H1 (cell line): ENCODE measurements around the gene CEACAM6. TPM values are rescaled to one million over a fixed set of nuclear protein-coding genes. Genes with fewer than 3 reads are reported as not detected.

Experiments used
- CTCF ChIA-PET: fragments of 300-600 bp; sonication (Branson Sonifier 250); formaldehyde crosslinking; loops from one replicate; lab custom pipeline; 2021; ENCODE audit not compliant: partially characterized antibody; lab: Charles Lee
- POLR2A ChIA-PET: fragments of 300-600 bp; sonication (Branson Sonifier 250); formaldehyde crosslinking; loops from one replicate; lab custom pipeline; 2021; ENCODE audit warnings: inconsistent platforms; ENCODE audit not compliant: partially characterized antibody; lab: Charles Lee
- DNase-seq, 2 experiments: peaks; one replicate each; pipeline versions ENCODE4 v3.0.0 to v3.0.0-alpha.2; 2010 to 2022; ENCODE audit warnings: low spot score in 2 of 2, low read depth in 1 of 2, mixed read lengths in 1 of 2
- FAIRE-seq: peaks from 2 replicates; lab custom pipeline; 2011; peaks lifted over from hg19 to GRCh38; lab: Jason Lieb, UNC
- H2AFZ ChIP-seq: 2 replicates; pipeline ENCODE4 v1.8.1; 2012; ENCODE audit warnings: low read length, inconsistent platforms
- H2AK5ac ChIP-seq: 2 replicates; pipeline ENCODE4 v1.6.1; 2013; ENCODE audit warnings: low read depth, low read length
- H2BK120ac ChIP-seq: replicated peaks from 2 replicates; pipeline ENCODE3; 2013; ENCODE audit warnings: low read depth, low read length, inconsistent platforms
- H2BK12ac ChIP-seq: 2 replicates; pipeline ENCODE4 v1.6.1; 2013; ENCODE audit warnings: low read depth, low read length
- H2BK15ac ChIP-seq: 2 replicates; pipeline ENCODE4 v1.6.1; 2013; ENCODE audit warnings: low read length
- H2BK20ac ChIP-seq: 2 replicates; pipeline ENCODE4 v1.6.1; 2013; ENCODE audit warnings: low read length
- H2BK5ac ChIP-seq: 2 replicates; pipeline ENCODE4 v1.6.1; 2013; ENCODE audit warnings: low read depth, low read length
- H3K14ac ChIP-seq: 2 replicates; pipeline ENCODE4 v1.6.1; 2013; ENCODE audit warnings: inconsistent platforms; ENCODE audit not compliant: insufficient read length
- H3K18ac ChIP-seq: 2 replicates; pipeline ENCODE4 v1.6.1; 2013; ENCODE audit warnings: low read length; ENCODE audit errors: extremely low read depth
- H3K23ac ChIP-seq: 2 replicates; pipeline ENCODE4 v1.6.1; 2013; ENCODE audit warnings: inconsistent platforms; ENCODE audit not compliant: insufficient read length
- H3K23me2 ChIP-seq: 2 replicates; pipeline ENCODE4 v1.6.1; 2013; ENCODE audit warnings: low read depth, low read length
- H3K27ac ChIP-seq: 2 replicates; pipeline ENCODE4 v1.6.1; 2011; ENCODE audit warnings: low read depth, low read length, inconsistent platforms
- H3K27me3 ChIP-seq, 4 experiments: replicated peaks in 1 of 4; 1 replicate in 1 of 4; 2 replicates in 3 of 4; pipeline versions ENCODE4 v1.6.1 to v1.8.1; 2011 to 2013; ENCODE audit warnings: low read length in 3 of 4, mild to moderate bottlenecking in 3 of 4, inconsistent platforms in 2 of 4, mixed read lengths in 2 of 4, moderate library complexity in 1 of 4; ENCODE audit not compliant: control insufficient read depth in 3 of 4, insufficient read depth in 3 of 4; ENCODE audit errors: extremely low read depth in 1 of 4
- H3K36me3 ChIP-seq, 4 experiments: 2 replicates each; pipeline versions ENCODE4 v1.6.1 to v1.8.1; 2011 to 2013; ENCODE audit warnings: mild to moderate bottlenecking in 4 of 4, low read length in 3 of 4, moderate library complexity in 2 of 4, control low read depth in 1 of 4, inconsistent platforms in 1 of 4; ENCODE audit not compliant: insufficient read depth in 4 of 4, control insufficient read depth in 2 of 4
- H3K4ac ChIP-seq: replicated peaks from 2 replicates; pipeline ENCODE3; 2013; ENCODE audit warnings: low read length, low read depth, mixed read lengths, inconsistent platforms; ENCODE audit not compliant: insufficient read length
- H3K4me1 ChIP-seq, 4 experiments: replicated peaks in 1 of 4; 1 replicate in 1 of 4; 2 replicates in 3 of 4; pipeline versions ENCODE4 v1.6.1 to v1.8.1; 2011 to 2013; ENCODE audit warnings: low read length in 3 of 4, inconsistent platforms in 2 of 4, mixed read lengths in 1 of 4; ENCODE audit not compliant: insufficient read depth in 4 of 4, control insufficient read depth in 3 of 4
- H3K4me2 ChIP-seq, 2 experiments: 2 replicates each; pipeline versions ENCODE4 v1.6.1 to v1.8.1; 2011 to 2013; ENCODE audit warnings: low read depth in 2 of 2, low read length in 2 of 2, control low read depth in 1 of 2, inconsistent platforms in 1 of 2, mild to moderate bottlenecking in 1 of 2; ENCODE audit not compliant: insufficient read depth in 1 of 2
- H3K4me3 ChIP-seq, 4 experiments: fragments of 200-600, 300-600 bp in 1 of 4; sonication (generic), shearing (Covaris generic), sonication (Bioruptor Twin) in 1 of 4; 2 replicates each; pipeline versions ENCODE4 v1.5.1 to v1.8.1; 2011 to 2016; ENCODE audit warnings: low read length in 4 of 4, low read depth in 3 of 4, control low read depth in 2 of 4, inconsistent platforms in 2 of 4, mild to moderate bottlenecking in 2 of 4, mixed read lengths in 1 of 4, moderate library complexity in 1 of 4; ENCODE audit not compliant: insufficient read depth in 2 of 4; ENCODE audit errors: extremely low read depth in 1 of 4
- H3K56ac ChIP-seq: replicated peaks from 2 replicates; pipeline ENCODE3; 2013; ENCODE audit warnings: low read depth, mild to moderate bottlenecking, mixed read lengths, low read length, inconsistent platforms; ENCODE audit not compliant: insufficient read length
- H3K79me1 ChIP-seq: 2 replicates; pipeline ENCODE4 v1.6.1; 2013; ENCODE audit warnings: low read depth, low read length, control low read depth
- H3K79me2 ChIP-seq, 2 experiments: 2 replicates each; pipeline versions ENCODE4 v1.6.1 to v1.8.1; 2012 to 2013; ENCODE audit warnings: low read length in 2 of 2, mild to moderate bottlenecking in 2 of 2, inconsistent platforms in 1 of 2; ENCODE audit not compliant: insufficient read depth in 2 of 2, control insufficient read depth in 1 of 2
- H3K9ac ChIP-seq, 4 experiments: replicated peaks in 1 of 4; 1 replicate in 1 of 4; 2 replicates in 3 of 4; pipeline versions ENCODE4 v1.6.1 to v1.8.1; 2011 to 2013; ENCODE audit warnings: low read depth in 3 of 4, low read length in 3 of 4, control low read depth in 2 of 4, mild to moderate bottlenecking in 2 of 4, moderate library complexity in 2 of 4, inconsistent platforms in 1 of 4; ENCODE audit errors: extremely low read depth in 1 of 4
- H3K9me3 ChIP-seq, 2 experiments: 2 replicates each; pipeline versions ENCODE4 v1.6.1 to v1.8.1; 2012 to 2013; ENCODE audit warnings: mild to moderate bottlenecking in 2 of 2, moderate library complexity in 2 of 2, control low read depth in 1 of 2, inconsistent platforms in 1 of 2, low read depth in 1 of 2, low read length in 1 of 2, mixed read lengths in 1 of 2; ENCODE audit not compliant: insufficient read depth in 2 of 2
- H4K20me1 ChIP-seq, 2 experiments: replicated peaks in 1 of 2; 2 replicates each; pipeline versions ENCODE3 to v1.8.1; 2011 to 2013; ENCODE audit warnings: inconsistent platforms in 2 of 2, low read length in 2 of 2, mild to moderate bottlenecking in 1 of 2; ENCODE audit not compliant: insufficient read depth in 2 of 2, control insufficient read depth in 1 of 2
- H4K5ac ChIP-seq: 2 replicates; pipeline ENCODE4 v1.6.1; 2013; ENCODE audit warnings: low read length, low read depth, mixed read lengths, inconsistent platforms; ENCODE audit not compliant: insufficient read length
- H4K8ac ChIP-seq: 2 replicates; pipeline ENCODE4 v1.8.0; 2013; ENCODE audit warnings: mild to moderate bottlenecking, moderate library complexity, low read length, inconsistent platforms; ENCODE audit not compliant: insufficient read depth; ENCODE audit errors: extremely low read depth
- H4K91ac ChIP-seq: replicated peaks from 2 replicates; pipeline ENCODE3; 2013; ENCODE audit warnings: low read length, mixed read lengths, inconsistent platforms; ENCODE audit not compliant: insufficient read length
- CBX5 ChIP-seq: fragments of 300-800, 300-1000 bp; sonication (generic); IDR thresholded peaks from 2 replicates; pipeline ENCODE4 v1.7.1; 2016; ENCODE audit warnings: antibody characterized with exemption, low read length, low read depth
- CEBPB ChIP-seq: IDR thresholded peaks from 2 replicates; pipeline ENCODE4 v1.6.1; 2012; ENCODE audit warnings: low read depth, low read length
- EZH2 ChIP-seq: fragments of 200-600 bp; sonication (generic); IDR thresholded peaks from 2 replicates; pipeline ENCODE4 v1.7.1; 2012; ENCODE audit warnings: low read depth, mild to moderate bottlenecking, moderate library complexity, low read length, inconsistent platforms; ENCODE audit not compliant: severe bottlenecking
- GABPA ChIP-seq: IDR thresholded peaks from 2 replicates; pipeline ENCODE4 v1.6.1; 2011; ENCODE audit warnings: mild to moderate bottlenecking, low read length, moderate library complexity, borderline replicate concordance; ENCODE audit not compliant: insufficient read depth
- GTF2F1 ChIP-seq: IDR thresholded peaks from 2 replicates; pipeline ENCODE4 v1.6.1; 2012; ENCODE audit warnings: low read depth, low read length, improper control_type of control experiment, borderline replicate concordance
- KDM1A ChIP-seq: fragments of 200-600, 300-600 bp; sonication (generic); IDR thresholded peaks from 2 replicates; pipeline ENCODE4 v1.7.1; 2016; ENCODE audit warnings: mild to moderate bottlenecking, low read length, borderline replicate concordance
- NANOG ChIP-seq: IDR thresholded peaks from 2 replicates; pipeline ENCODE4 v1.6.1; 2011; ENCODE audit warnings: low read length, low read depth, mild to moderate bottlenecking, inconsistent platforms; ENCODE audit not compliant: insufficient read depth, poor library complexity, severe bottlenecking
- NRF1 ChIP-seq: IDR thresholded peaks from 2 replicates; pipeline ENCODE4 v1.6.1; 2011; ENCODE audit warnings: mild to moderate bottlenecking, low read depth, low read length, improper control_type of control experiment
- RAD21 ChIP-seq, 2 experiments: IDR thresholded peaks in 1 of 2; conservative IDR thresholded peaks in 1 of 2; 2 replicates each; pipeline ENCODE4 v1.6.1; 2011; ENCODE audit warnings: low read depth in 2 of 2, low read length in 2 of 2, improper control_type of control experiment in 1 of 2, inconsistent platforms in 1 of 2, mild to moderate bottlenecking in 1 of 2, moderate library complexity in 1 of 2
- RFX5 ChIP-seq: IDR thresholded peaks from 2 replicates; pipeline ENCODE4 v1.6.1; 2011; ENCODE audit warnings: low read depth, low read length, improper control_type of control experiment, borderline replicate concordance
- SUZ12 ChIP-seq: fragments of 200-600 bp; sonication (generic); IDR thresholded peaks from 2 replicates; pipeline ENCODE4 v1.6.1; 2012; ENCODE audit warnings: mild to moderate bottlenecking, inconsistent platforms, low read length, moderate library complexity, mixed read lengths
- TAF1 ChIP-seq: IDR thresholded peaks from 2 replicates; pipeline ENCODE4 v1.6.1; 2011; ENCODE audit warnings: mild to moderate bottlenecking, low read depth, low read length
- TEAD4 ChIP-seq: IDR thresholded peaks from 2 replicates; pipeline ENCODE4 v1.6.1; 2012; ENCODE audit warnings: low read depth, low read length, inconsistent platforms, mixed read lengths
- WGBS, 2 experiments: shearing (Covaris generic) in 1 of 2; methylation state at CpG; one replicate each; pipeline versions ENCODE4 v1.1.6 to v1.1.7; 2013 to 2015; ENCODE audit warnings: low lambda C conversion rate in 2 of 2, mixed read lengths in 2 of 2, inconsistent platforms in 1 of 2, low coverage in 1 of 2, missing lambda C conversion rate in 1 of 2; ENCODE audit not compliant: insufficient replicate concordance in 2 of 2, insufficient coverage in 1 of 2, insufficient read length in 1 of 2; ENCODE audit errors: extremely low coverage in 1 of 2, missing lambda C conversion rate in 1 of 2; 5-methylcytosine and 5-hydroxymethylcytosine counted together
- polyA plus RNA-seq, 7 experiments: library from polyadenylated mRNA; depleted of rRNA in 3 of 7; stranded (reverse) in 5 of 7; unstranded in 2 of 7; fragments of >200 nt in 5 of 7; fragments of 200-250 nt in 2 of 7; gene quantifications; 1 replicate in 5 of 7; 2 replicates in 1 of 7; 4 replicates in 1 of 7; pipeline versions ENCODE4 v1.2.1 to v1.2.3, GENCODE V29; 2011 to 2013; ENCODE audit warnings: missing spikeins in 2 of 7, mixed read lengths in 2 of 7
- total RNA-seq: library from RNA; stranded (reverse); fragmentation: NEBNext Ultra II Directional; extraction: Animal tissue kit (Norgen Biotek cat#: 25700); gene quantifications from 2 replicates; pipeline ENCODE4 v1.2.1, GENCODE V29; 2021

The CEACAM6 gene
- total and polyA plus RNA-seq, 2 of the 8 experiments (the other 6 are each of a cell fraction or from before 2014, with no cell fraction given): not detected

DNA sequence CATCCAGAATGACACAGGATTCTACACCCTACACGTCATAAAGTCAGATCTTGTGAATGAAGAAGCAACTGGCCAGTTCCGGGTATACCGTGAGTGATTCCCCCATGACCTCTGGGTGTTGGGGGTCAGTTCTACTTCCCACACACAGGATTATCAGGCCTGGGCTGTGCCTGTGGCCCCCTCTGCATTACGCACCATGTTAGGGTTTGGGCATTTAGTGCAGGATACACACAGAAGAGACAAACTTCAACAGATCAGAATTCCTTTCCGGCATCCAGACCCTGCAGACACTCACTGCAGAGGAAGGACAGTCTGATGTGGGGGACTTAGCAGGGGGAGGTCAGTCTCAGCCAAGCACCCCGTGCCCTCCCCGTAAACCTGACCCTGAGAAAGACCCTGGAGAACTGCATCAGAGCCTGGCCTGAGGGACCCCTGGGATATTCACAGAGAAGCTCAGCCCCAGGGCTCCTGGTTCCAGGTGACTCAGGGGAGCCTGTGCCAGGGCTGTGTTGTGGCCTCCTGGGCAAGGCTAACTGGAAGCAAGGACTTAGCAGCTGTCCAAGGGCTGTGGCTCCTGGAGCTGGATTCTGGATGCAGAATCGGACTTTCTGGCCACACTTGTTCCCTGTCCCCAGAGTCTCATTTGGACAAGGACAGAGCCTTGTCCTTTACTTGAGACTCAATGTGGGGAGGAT lies 45.2 kb upstream of the CEACAM6 start:
- Histone ChIP-seq H2BK5ac (no peak overlapping the region), H3K79me2 (no peaks in the 10 kb centered on the region), H3K56ac (no peak overlapping the region), H2AK5ac (no peak overlapping the region), H4K91ac (no peak overlapping the region), H4K5ac (no peak overlapping the region), H2BK120ac (no peak overlapping the region), H3K4ac (no peak overlapping the region), H3K4me2 (no peak overlapping the region), H2BK12ac (no peak overlapping the region), H3K23me2 (no peaks in the 10 kb centered on the region), H2BK20ac (no peak overlapping the region), H3K36me3 (no peaks in the 10 kb centered on the region), H3K79me1 (no peaks in the 10 kb centered on the region), H3K9me3 (peaks cover 60 to 90% of the 10 kb centered on the region in 2 experiments), H4K20me1 (peaks cover 0 to 1% of the 10 kb centered on the region in 2 experiments), H3K4me1 (no peaks in the 10 kb centered on the region), H3K27me3 (no peaks in the 10 kb centered on the region), H3K23ac (no peak overlapping the region), H3K27ac (no peak overlapping the region), H3K4me3 (no peak overlapping the region), H2AFZ (no peak overlapping the region), H4K8ac (no peak overlapping the region), H2BK15ac (no peak overlapping the region), H3K9ac (no peak overlapping the region), H3K14ac (no peak overlapping the region), H3K18ac (no peak overlapping the region)
- ChIA-PET POLR2A (no interaction called here), CTCF (interaction anchor here (1.0 to 1.2 kb wide), 2 partner anchors 43 to 116 kb away, joined by 3 to 4 read pairs; no protein-coding TSS in a partner anchor)
- no peak for TF ChIP-seq CEBPB
- TF ChIP-seq GTF2F1: no peak
- no peak for TF ChIP-seq KDM1A
- no peak for TF ChIP-seq NANOG
- no peak for TF ChIP-seq NRF1
- TF ChIP-seq EZH2: no peak
- TF ChIP-seq GABPA: no peak
- TF ChIP-seq TAF1: no peak
- TF ChIP-seq CBX5: no peak
- no peak for TF ChIP-seq SUZ12
- no peak for TF ChIP-seq RAD21 (IDR thresholded peaks at IDR 0.05 in 1 of 2, conservative IDR thresholded peaks at IDR 0.05 in 1 of 2; ENCODE audit: low read depth in 2 of 2, low read length in 2 of 2)
- no peak for TF ChIP-seq TEAD4
- no peak for TF ChIP-seq RFX5
- 73% methylated on average over 8 of the region's 8 CpGs; no CpG with 5 or more reads in 1 of the 2 experiments for WGBS, 2 experiments
- no peak for FAIRE-seq
- DNase-seq: no peak
